Effector CD8-positive, alpha-beta T cell (primary cell): ENCODE data around the gene DDAH2.

Source experiments
- DNase-seq: peaks from one replicate; lab custom pipeline; 2025; lab: John Stamatoyannopoulos, UW

The DDAH2 gene

GRCh38 chr6:31761343-31761742 lies 32.2 kb upstream of the DDAH2 start:
- no peak for DNase-seq

GRCh38 chr6:31760790-31761189 lies 31.7 kb upstream of the DDAH2 start:
- DNase-seq: no peak

- no peak for DNase-seq
These were observed 29.2 kb upstream of the DDAH2 start for GRCh38 chr6:31758281-31758680.

GRCh38 chr6:31752739-31753319 lies 23.7 kb upstream of the DDAH2 start:
- no peak for DNase-seq

GRCh38 chr6:31750411-31751022 lies 21.4 kb upstream of the DDAH2 start:
- no peak for DNase-seq

GRCh38 chr6:31749301-31750036 lies 20.4 kb upstream of the DDAH2 start:
- DNase-seq: no peak

- DNase-seq: no peak
These were observed 15.3 kb upstream of the DDAH2 start for GRCh38 chr6:31744422-31744821.

GRCh38 chr6:31742894-31743293 lies 13.8 kb upstream of the DDAH2 start:
- DNase-seq: no peak

- no peak for DNase-seq
These were observed 12.7 kb upstream of the DDAH2 start for GRCh38 chr6:31741815-31742214.

- no peak for DNase-seq
These were observed 11.5 kb upstream of the DDAH2 start for GRCh38 chr6:31740397-31741223.

- DNase-seq: peak; percentile 91
These were observed 10.7 kb upstream of the DDAH2 start, which contains the start of gene MSH5 for GRCh38 chr6:31739639-31740396. MSH5 (plus strand) TSS chr6:31740005; CDS start chr6:31740467, 462 bp downstream.

GRCh38 chr6:31737991-31738979 lies 9.2 kb upstream of the DDAH2 start:
- peak; percentile 42 for DNase-seq

- no peak for DNase-seq
These were observed 8.4 kb upstream of the DDAH2 start for GRCh38 chr6:31737315-31737990.

- DNase-seq: no peak
These were observed 7.7 kb upstream of the DDAH2 start for GRCh38 chr6:31736768-31737314.

- DNase-seq: peak; percentile 59
These were observed 7.1 kb upstream of the DDAH2 start, which contains the start of gene CLIC1 for GRCh38 chr6:31736021-31736767. CLIC1 (minus strand) TSS chr6:31736530; CDS start chr6:31736300, 230 bp downstream.

- DNase-seq: peak; percentile 10
These were observed 5.8 kb upstream of the DDAH2 start for GRCh38 chr6:31734821-31735406.

- no peak for DNase-seq
These were observed 5.2 kb upstream of the DDAH2 start for GRCh38 chr6:31734247-31734820.

- no peak for DNase-seq
These were observed 4.6 kb upstream of the DDAH2 start for GRCh38 chr6:31733734-31734133.
